ENCODE data around the gene CHAD. TPM values are rescaled to one million over a fixed set of nuclear protein-coding genes. Genes with fewer than 3 reads are reported as not detected.
A peak's percentile ranks its signal among the peaks of the same experiment; 100 is the strongest.
"Not testable (repeated sequence)": the region's sequence is repeated elsewhere in the genome, so short reads cannot be mapped to it uniquely, and the experiment has no call there.

The CHAD gene
- total RNA-seq, 1 experiment from 2014 or later, result not detected

GRCh38 chr17:50477976-50478375 is 9.3 kb upstream of the CHAD start:
- ChIA-PET POLR2A (interaction anchor here (0.7 kb wide), 1 partner anchor 142 kb away, joined by 11 read pairs; no protein-coding TSS in a partner anchor), CTCF (interaction anchor here (0.6 to 1.7 kb wide), 12 partner anchors 19 to 553 kb away, joined by 3 to 17 read pairs (median 6); partner anchors contain the start of gene LRRC59)
- intact Hi-C loops (cut with micrococcal nuclease; ENCODE audit: unreplicated experiment) (no loop called here), in situ Hi-C loops (cut with HindIII; ENCODE audit: low pct_unique_long_range_greater_than_20kb, low sequenced_read_pairs) (no loop called here)
- no peaks in the 10 kb centered on the region for H3K36me3 ChIP-seq (ENCODE audit: control insufficient read depth, insufficient read depth, low read length)
- BruUV-seq (replicated peaks), result no TSS peak
- H3K4me1 ChIP-seq (ENCODE audit: control insufficient read depth, insufficient read depth, low read length), result peaks cover 30% of the 10 kb centered on the region
- H3K27ac ChIP-seq (ENCODE audit: low read length), result peak overlapping the region; percentile 93
- no peaks in the 10 kb centered on the region for H3K27me3 ChIP-seq (ENCODE audit: control insufficient read depth, insufficient read depth, low read length)
- DNase-seq (ENCODE audit: low read depth, low spot score), result no peak
- peak overlapping the region; percentile 88 to 98; a peak in 3 of 4 replicates for H3K4me3 ChIP-seq (ENCODE audit: low read depth in 2 of 2, low read length in 2 of 2)
- H3K9me3 ChIP-seq (ENCODE audit: control insufficient read depth, insufficient read depth, low read depth, low read length), result no peaks in the 10 kb centered on the region
- no peak for TF ChIP-seq POLR2AphosphoS5 (IDR thresholded peaks at IDR 0.05; ENCODE audit: low read depth, low read length)
- no peak for ATAC-seq

GRCh38 chr17:50476545-50477315 is 8.1 kb upstream of the CHAD start:
- CTCF ChIA-PET, result no interaction called here
- no peak for DNase-seq (ENCODE audit: low read depth, low spot score)
- Histone ChIP-seq H3K27ac (ENCODE audit: low read length) (no peak overlapping the region), H3K9me3 (ENCODE audit: control insufficient read depth, insufficient read depth, low read depth, low read length) (no peaks in the 10 kb centered on the region), H3K27me3 (ENCODE audit: control insufficient read depth, insufficient read depth, low read length) (no peaks in the 10 kb centered on the region), H3K4me1 (ENCODE audit: control insufficient read depth, insufficient read depth, low read length) (peaks cover 17% of the 10 kb centered on the region), H3K36me3 (ENCODE audit: control insufficient read depth, insufficient read depth, low read length) (no peaks in the 10 kb centered on the region), H3K4me3 (ENCODE audit: low read depth in 2 of 2, low read length in 2 of 2) (no peak overlapping the region)
- ATAC-seq, result no peak
- POLR2A ChIA-PET, result interaction anchor here (0.7 kb wide), 1 partner anchor 140 kb away, joined by 9 read pairs; no protein-coding TSS in a partner anchor
- no TSS peak for BruUV-seq (replicated peaks)
- TF ChIP-seq CTCF (IDR thresholded peaks at IDR 0.05), result no peak
- TF ChIP-seq TCF7L2 (IDR thresholded peaks at IDR 0.05; ENCODE audit: low read depth, low read length), result no peak
- TF ChIP-seq REST (IDR thresholded peaks at IDR 0.05; ENCODE audit: insufficient read depth in 1 of 2, low read depth in 2 of 2, low read length in 1 of 2), result no peak
- TF ChIP-seq SIN3A (IDR thresholded peaks at IDR 0.05; ENCODE audit: borderline replicate concordance, insufficient read depth, low read depth, low read length), result no peak
- no peak for TF ChIP-seq POLR2AphosphoS5 (IDR thresholded peaks at IDR 0.05; ENCODE audit: low read depth, low read length)
- in situ Hi-C loops (cut with HindIII; ENCODE audit: low pct_unique_long_range_greater_than_20kb, low sequenced_read_pairs), result no loop called here
- intact Hi-C loops (cut with micrococcal nuclease; ENCODE audit: unreplicated experiment), result no loop called here

GRCh38 chr17:50475775-50476544 is 7.3 kb upstream of the CHAD start:
- H3K27ac ChIP-seq (ENCODE audit: low read length); H3K27me3 ChIP-seq (ENCODE audit: control insufficient read depth, insufficient read depth, low read length); H3K4me3 ChIP-seq (ENCODE audit: low read depth in 2 of 2, low read length in 2 of 2); in situ Hi-C loops (cut with HindIII; ENCODE audit: low pct_unique_long_range_greater_than_20kb, low sequenced_read_pairs); DNase-seq (ENCODE audit: low read depth, low spot score); POLR2A ChIA-PET; intact Hi-C loops (cut with micrococcal nuclease; ENCODE audit: unreplicated experiment); H3K36me3 ChIP-seq (ENCODE audit: control insufficient read depth, insufficient read depth, low read length); H3K9me3 ChIP-seq (ENCODE audit: control insufficient read depth, insufficient read depth, low read depth, low read length); ATAC-seq; BruUV-seq (replicated peaks): not testable (repeated sequence)
- peaks cover 16% of the 10 kb centered on the region for H3K4me1 ChIP-seq (ENCODE audit: control insufficient read depth, insufficient read depth, low read length)
- CTCF ChIA-PET, result interaction anchor here (0.6 kb wide), 1 partner anchor 29 kb away, joined by 3 read pairs; no protein-coding TSS in a partner anchor

All from Panc1 (cell line).